ENCODE data around the gene IGSF9.

IGSF9 gene

GRCh38 chr1:159891275-159892157, 53.9 kb downstream of the IGSF9 start:
- peak; percentile 74 for DNase-seq

- DNase-seq = no peak
Observed at GRCh38 chr1:159890390-159890789, 55.0 kb downstream of the IGSF9 start.

GRCh38 chr1:159889821-159890252, 55.6 kb downstream of the IGSF9 start:
- peak; percentile 41 for DNase-seq

GRCh38 chr1:159889202-159889601, 56.2 kb downstream of the IGSF9 start:
- DNase-seq = no peak

GRCh38 chr1:159884296-159884695, 61.1 kb downstream of the IGSF9 start:
- DNase-seq = no peak

GRCh38 chr1:159883134-159883533, 62.3 kb downstream of the IGSF9 start:
- no peak for DNase-seq

GRCh38 chr1:159882527-159882862, 62.9 kb downstream of the IGSF9 start:
- DNase-seq = no peak

- no peak for DNase-seq
Observed at GRCh38 chr1:159881622-159882526, 63.5 kb downstream of the IGSF9 start.

- no peak for DNase-seq
Observed at GRCh38 chr1:159880430-159880829, 65.0 kb downstream of the IGSF9 start.

- no peak for DNase-seq
Observed at GRCh38 chr1:159879977-159880376, 65.4 kb downstream of the IGSF9 start.

GRCh38 chr1:159879136-159879535, 66.3 kb downstream of the IGSF9 start:
- DNase-seq = no peak

GRCh38 chr1:159877695-159878444, 67.5 kb downstream of the IGSF9 start:
- no peak for DNase-seq

Measured in GDM1 (cell line).